ENCODE measurements around the gene SLC29A2.

DNA sequence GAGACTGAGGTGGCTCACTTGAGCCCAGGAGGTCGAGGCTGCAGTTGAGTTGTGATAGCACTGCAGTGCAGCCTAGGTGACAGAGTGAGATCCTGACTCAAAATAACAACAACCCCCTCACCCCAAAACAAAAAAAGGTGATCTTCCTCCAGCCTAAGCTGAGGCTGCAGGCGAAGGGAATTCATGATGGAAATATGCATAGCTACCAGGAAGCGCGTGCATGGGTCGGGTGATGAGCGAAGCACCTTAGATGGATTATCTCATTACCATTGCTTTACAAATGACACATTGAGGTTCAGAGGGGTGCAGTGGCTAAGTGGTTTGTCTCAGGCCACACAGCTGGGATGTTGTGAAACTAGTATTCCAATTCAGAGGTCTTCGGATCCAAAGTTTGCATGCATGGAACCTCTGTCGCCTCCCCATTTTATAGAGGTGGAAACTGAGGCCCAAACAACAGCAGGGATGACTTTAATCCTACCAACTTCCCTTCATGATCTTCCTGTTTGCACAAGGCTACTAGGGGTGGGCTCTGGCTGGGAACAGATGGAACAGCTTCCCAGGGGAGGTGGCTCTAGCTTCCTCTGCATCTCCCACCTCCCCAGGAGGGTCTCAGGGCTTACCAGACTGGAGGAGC is 4.6 kb downstream of the SLC29A2 start:
- TF ChIP-seq REST (IDR thresholded peaks at IDR 0.05; ENCODE audit: low read depth) (no peak), RAD21 (IDR thresholded peaks at IDR 0.05; ENCODE audit: low read depth) (no peak), CTCF (IDR thresholded peaks at IDR 0.05 in 2 of 3, conservative IDR thresholded peaks at IDR 0.05 in 1 of 3; ENCODE audit: borderline replicate concordance in 1 of 3, insufficient read depth in 1 of 3, low read depth in 2 of 3, low read length in 2 of 3) (no peak), POLR2A (IDR thresholded peaks at IDR 0.05; ENCODE audit: borderline replicate concordance, extremely low read depth, insufficient read depth, insufficient read length) (no peak), EZH2 (IDR thresholded peaks at IDR 0.05) (no peak), ZBTB33 (IDR thresholded peaks at IDR 0.05; ENCODE audit: extremely low read depth, insufficient replicate concordance, low read length) (no peak), YY1 (IDR thresholded peaks at IDR 0.05; ENCODE audit: extremely low read depth, insufficient replicate concordance, low read depth, low read length) (no peak), SIN3A (IDR thresholded peaks at IDR 0.05; ENCODE audit: low read depth) (no peak)
- TF ChIP-seq, protein P1, sequence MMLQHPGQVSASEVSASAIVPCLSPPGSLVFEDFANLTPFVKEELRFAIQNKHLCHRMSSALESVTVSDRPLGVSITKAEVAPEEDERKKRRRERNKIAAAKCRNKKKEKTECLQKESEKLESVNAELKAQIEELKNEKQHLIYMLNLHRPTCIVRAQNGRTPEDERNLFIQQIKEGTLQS (IDR thresholded peaks at IDR 0.05): no peak

All from HCT116 (cell line).